HG02642 (cell line): ENCODE results near the gene HTRA1.

ENCODE experiments used
- ATAC-seq: cut with Tn5 transposase; IDR thresholded peaks from one replicate; pipeline ENCODE4 v1.9.1; 2021; ENCODE audit warnings: mild to moderate bottlenecking; ENCODE audit not compliant: unreplicated experiment, poor library complexity

Gene HTRA1

DNA sequence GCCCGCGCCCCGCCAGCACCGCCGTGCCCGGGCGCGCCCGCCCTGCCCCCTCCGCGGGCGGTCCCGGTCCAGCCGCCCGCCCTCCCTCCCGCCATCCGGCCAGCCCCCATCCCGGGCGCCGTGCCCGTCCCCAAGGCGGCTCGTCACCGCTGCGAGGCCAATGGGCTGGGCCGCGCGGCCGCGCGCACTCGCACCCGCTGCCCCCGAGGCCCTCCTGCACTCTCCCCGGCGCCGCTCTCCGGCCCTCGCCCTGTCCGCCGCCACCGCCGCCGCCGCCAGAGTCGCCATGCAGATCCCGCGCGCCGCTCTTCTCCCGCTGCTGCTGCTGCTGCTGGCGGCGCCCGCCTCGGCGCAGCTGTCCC is at the start of gene HTRA1:
Gene HTRA1 (plus strand): TSS at position 187 of the 362 bp plus-strand sequence. CDS start 100 bp downstream, at position 287.
- no peak for ATAC-seq

DNA sequence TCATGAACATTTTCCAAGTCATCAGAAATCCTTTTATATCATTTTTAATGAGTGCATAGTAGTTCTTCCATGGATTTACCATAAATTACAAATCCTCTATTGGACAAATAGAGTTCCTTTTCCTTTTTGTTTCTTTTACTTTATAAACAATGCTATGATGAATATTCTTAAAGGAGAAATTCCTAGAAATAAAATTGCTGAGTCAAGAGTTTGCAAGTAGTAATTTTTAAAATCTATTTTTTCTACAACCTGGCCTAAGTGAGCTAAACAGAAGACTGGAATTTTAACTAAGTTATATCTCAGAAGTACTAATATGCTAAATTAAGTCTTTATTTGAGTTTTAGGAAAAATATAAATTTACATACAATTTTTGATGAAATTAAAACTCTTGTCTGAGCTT is 48.0 kb upstream of the HTRA1 start:
- ATAC-seq: no peak

DNA sequence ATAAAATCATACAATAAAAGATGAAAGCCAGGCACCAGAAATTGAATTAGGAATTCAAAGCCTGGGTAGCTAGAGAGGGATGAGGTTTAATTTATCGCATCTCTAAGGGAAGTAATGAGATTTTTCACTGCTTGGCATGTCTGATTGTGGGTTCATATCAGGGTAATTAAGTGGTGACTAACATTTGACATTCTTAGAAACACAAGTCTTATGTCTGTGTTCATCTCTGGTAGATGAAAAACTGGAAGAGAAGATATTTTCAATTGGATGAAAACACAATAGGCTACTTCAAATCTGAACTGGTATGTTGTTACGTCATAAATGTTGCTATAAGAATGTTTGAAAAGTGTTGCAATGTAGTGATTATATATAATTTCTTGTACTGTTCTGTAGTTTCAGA is 43.7 kb upstream of the HTRA1 start:
- ATAC-seq: no peak

DNA sequence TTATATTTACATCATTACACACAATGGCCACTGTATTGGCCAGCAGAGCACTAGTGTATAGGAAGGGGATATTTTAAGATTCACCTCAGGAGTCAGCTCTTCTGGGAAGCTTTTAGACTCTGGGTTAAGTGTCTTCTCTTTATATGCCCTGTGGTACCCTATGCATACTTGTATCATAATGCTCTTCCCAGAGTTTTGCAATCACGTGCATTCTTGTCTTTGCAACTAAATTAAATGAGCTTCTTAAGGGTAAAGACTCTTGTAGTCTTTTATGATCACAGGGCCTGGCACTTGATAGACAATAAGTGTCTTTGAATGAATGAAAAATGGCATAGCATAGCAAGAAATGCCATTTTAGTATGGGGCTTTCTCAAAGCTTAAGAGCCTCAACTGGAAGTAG is 42.3 kb upstream of the HTRA1 start:
- no peak for ATAC-seq

DNA sequence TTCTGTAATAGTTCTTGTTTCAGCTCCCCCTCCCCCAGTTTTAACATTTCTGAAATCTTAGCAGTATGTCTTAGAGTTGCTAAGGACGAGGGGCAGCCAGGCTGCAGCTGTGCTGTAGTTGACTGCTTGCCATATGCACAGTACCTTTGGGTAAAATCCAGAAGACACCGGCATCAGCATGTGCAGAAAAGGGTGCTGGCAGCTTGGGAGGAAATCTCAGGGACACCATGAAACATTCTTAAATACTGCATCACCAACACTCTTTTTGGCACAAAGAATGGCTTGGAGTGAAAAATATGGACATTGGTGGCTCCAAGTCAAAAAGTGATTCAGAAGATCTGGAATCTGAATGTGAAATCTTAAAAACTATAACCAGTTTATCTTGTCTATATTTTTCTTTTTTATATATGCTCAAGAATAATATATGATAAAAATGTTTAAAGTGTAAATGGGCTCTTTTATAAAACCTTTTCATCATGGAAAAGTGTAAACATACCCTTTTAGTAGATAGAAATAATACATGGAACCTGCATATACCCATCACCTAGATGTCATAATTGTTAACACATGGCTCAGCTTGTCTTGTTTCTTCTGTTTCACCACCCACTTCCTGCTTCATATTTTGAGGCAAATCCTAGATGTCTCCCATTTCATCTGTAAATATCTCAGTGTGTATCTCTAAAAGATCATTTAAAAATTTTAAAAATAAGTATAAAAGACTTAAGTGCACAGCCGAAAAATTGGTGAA is 41.3 kb upstream of the HTRA1 start:
- no peak for ATAC-seq

DNA sequence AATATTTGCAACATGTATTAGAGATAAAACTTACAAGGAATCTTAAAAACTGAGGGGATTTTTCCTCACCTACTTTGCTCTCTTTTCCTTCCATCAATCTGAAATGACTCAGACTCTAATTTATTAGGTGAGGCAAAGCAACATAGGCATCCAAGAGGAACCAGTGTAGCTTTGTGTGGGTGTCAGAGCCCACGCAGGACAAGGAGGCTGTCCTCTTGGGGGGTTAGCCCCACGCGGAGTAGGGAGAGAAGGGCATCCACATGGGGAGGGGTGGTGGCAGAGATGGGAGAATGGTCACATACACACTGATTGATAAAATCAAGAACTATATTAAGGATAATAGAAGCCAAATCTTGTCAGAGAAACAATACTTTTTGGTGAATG is 40.7 kb upstream of the HTRA1 start:
- ATAC-seq: no peak

DNA sequence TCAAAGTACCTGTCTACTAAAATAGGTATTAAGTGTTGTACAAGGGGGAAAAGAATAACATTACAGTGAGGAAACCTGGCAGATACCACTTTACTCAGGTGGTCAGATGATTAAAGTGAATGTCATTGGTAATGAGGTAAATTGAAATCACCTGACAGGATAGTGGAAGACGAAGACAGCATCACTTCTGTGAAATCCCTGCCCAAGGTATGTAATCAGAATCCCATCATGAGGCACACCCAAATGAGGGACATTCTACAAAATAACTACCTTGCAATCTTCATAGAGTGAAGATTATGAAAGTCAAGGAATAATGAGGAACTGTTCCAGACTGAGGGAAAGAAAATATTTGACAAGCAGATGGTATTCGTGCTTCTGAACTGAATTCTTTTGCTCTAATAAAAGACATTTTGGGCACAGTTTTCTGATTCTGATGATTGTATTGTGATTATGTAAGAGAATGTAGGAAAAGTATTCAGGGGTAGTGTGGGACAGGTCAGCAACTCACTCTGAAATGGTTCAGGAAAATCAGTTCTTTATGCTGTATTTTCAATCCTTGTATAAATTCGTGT is 40.2 kb upstream of the HTRA1 start:
- no peak for ATAC-seq

DNA sequence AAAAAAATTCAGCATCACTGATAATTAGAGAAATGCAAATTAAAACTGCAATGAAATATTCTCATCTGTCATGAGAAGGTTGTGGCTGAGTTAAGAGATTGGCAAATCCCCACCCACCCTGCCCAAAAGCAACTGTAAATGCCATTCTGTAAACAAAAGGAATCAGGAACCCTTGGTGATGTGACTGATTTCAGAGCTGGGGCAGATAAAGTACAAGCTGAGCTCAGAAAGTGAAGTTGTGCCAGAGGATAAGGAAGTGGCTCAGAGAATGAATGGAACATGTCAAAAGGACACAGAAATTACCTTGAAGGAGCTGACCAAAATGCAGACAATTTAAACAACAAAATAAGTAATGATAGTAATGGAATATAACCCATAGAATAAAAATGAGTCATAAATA is 39.6 kb upstream of the HTRA1 start:
- no peak for ATAC-seq

DNA sequence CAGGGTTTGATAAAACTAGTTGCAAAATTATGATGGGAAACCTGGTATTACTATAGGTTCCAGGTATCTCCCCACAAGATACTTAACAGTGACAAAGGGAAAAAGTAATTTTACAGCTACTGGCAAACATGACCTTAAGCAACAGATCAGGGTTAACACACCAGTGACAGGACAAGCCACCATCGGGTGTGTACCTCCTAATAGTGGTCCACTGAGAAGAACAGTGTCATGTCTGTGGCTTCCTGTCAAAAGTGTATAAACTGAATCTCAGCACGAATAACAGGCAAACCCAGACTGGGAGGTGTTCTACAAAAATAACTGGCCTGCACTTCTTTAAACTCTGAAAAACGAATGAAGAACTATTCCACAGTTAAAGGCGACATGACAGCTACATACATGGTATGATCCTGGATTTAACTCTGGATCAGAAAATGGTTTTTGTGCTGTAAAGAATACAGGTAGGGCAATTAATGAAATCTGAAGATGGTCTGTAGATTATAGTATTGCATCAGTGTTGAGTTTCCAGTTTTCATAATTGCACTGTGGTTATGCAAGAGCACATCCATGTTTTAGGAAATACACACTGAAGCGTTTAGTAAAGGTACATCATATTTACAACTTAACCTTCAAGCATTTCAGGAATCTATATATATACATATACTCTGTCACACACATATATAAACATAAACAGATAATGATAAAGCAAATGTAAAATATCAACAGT is 38.9 kb upstream of the HTRA1 start:
- no peak for ATAC-seq

DNA sequence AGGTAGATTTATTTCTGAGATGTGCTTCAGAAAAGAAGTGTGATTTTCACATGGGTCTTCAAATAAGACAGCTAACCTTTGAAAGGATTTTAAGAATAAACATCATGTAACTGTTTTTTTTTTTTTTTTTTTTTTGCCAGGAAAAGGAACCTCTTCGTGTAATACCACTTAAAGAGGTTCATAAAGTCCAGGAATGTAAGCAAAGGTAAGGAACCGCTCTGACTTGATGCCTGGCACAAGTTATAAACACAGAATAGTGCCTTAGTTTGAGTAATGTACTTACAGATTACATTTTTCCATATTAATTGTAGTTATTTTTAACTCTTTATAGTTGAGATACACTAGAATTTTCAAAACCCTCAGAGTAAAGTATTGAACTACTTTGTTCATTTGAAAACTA is 37.3 kb upstream of the HTRA1 start:
- no peak for ATAC-seq

DNA sequence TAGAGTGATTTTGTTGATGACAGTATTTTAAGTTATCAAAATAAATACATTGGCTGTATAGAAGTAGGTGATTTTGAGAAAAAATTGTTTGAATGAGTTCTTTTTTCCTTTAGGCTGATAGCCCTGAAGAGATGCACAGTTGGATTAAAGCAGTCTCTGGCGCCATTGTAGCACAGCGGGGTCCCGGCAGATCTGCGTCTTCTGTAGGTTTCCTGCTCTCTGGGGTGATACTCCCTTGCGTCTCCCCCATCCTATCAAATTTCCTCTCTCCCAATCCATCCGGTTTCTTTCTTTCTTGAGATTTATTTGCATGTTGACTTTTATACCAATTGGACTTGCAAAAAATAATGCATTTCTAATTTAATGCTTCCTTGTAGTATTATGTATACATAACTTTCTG is 34.5 kb upstream of the HTRA1 start:
- no peak for ATAC-seq

DNA sequence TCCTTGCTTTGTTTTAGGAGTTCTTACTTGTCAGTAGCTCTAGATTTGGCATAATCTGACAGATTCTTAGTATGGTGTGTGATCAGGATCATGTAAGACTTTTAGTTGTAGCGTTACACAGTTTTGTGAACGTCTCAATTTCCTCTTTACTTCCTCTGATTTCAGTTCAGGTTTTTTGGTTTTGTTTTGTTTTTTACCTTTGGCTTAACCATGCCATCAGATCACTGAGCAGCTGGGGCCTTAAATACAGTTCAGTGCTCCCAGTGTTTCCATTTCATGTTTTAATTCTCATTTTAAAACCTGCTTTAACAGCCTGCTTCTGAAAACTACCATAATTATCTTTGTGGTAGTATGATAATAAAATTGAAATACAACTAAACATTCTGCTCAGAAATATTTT is 34.1 kb upstream of the HTRA1 start:
- no peak for ATAC-seq

DNA sequence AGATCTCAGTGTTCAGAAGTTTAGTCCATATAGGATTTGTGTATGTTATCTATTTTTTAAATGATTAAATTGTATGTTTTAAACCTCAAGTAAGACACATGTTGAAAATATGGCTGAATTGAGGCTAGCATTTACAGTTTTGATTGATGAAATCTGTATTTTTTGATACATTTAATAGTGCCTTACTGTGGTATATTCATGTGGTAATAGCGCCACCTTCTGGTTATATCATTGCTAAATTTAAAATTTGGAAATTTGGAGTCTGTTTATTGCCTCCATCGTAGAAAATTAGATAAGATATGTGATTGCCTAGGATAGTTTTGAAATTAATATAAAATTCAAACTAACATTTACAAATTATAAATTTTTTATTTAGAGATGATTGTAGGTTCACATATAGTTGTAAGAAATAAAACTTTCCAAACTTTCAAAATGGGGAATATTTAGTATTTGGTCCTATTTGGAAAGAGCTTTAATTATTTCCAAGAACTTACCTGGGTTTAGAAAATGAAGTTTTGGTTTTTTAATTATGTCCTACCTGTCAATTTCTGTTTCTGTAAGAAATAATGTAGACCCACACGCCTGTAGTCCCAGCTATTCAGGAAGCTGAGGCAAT is 26.0 kb upstream of the HTRA1 start:
- ATAC-seq: no peak

DNA sequence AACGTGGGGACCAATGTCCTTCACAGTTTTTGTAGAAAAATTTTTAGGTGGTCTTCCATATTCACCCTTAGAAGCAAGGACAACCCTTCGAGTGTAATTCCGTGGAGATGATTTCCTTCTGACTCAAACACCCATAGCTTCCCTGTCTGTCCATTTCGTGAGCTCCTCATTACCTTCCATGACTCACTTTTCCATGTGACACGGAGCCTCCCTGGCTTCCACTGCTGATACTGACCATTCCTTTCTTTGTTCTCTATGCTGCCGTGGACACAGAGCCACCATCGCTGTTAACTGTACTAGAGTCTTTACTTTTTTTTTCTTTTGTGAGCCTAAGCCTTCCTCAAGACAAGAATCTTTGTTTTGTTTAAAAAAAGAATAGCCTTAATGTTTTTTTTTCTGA is 19.4 kb upstream of the HTRA1 start:
- ATAC-seq: no peak

DNA sequence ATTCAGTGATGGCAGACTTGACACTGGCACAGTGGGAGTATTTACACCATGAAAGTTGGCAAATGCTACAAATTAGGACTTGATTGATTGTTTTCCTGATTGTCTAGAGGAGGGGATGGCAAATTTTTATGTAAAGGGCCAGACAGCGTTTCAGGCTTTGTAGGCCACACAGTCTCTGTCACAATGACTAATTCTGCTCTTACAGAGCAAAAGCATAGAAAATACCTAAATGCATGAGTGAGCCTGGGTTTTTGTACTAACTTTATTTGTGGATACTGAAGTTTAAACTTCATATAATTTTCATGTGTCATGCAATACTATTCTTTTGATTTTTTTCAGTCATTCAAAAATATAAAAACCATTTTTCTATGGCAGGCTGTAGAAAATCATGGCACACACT is 15.9 kb upstream of the HTRA1 start:
- ATAC-seq: no peak

DNA sequence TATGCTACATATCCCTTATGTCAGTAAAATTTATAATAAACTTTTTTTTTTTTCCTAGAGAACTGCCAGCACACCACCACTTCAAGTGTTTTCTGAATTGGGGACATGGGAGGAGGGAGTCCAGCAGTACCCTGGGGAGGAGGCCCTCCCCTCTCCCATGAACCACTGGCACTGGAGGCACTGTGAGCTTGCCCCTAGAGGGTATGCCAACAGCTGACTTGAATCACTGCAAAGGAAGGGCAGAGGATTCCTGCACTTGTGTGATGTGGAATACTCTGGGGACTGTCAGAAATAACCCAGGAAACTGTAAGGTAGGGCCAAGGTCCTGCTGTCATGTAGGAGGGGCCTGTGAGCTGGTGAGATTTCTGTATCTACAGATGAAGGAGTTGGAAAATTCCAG is 15.4 kb upstream of the HTRA1 start:
- ATAC-seq: no peak

DNA sequence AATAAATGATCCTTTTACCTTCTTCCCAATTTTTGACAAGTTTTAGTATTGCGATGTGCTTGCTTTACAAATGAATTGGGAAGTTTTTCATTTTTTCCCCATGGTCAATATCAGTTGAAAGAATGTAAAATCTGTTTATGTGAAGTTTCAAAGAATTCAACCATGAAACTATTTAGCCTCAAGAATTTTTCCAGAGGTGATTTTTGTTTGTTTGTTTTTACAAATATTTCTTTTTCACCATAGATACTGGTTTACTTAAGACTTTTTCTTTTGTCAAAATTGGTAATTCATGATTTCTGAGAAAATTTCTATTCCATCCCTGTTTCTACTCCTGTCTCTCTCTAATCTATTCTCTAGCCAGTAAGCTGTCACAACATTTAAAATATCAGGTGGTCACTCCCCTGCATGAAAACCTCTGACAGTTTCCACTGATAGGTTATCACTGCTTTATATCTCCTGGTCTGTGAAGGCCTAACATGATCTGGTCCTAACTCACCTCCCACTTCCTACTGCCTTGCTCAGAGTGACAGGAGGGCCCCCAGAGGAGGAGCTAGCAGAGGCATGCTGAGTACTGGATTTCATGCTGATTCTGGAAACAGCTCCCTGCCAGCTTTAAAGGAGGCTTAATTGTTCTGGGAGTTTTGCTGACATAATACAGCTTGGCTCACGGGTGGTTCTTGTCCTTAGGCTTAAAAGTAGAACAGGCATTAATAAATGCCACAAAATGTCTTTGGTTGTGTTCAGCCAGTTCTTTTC is 14.5 kb upstream of the HTRA1 start:
- ATAC-seq: no peak

DNA sequence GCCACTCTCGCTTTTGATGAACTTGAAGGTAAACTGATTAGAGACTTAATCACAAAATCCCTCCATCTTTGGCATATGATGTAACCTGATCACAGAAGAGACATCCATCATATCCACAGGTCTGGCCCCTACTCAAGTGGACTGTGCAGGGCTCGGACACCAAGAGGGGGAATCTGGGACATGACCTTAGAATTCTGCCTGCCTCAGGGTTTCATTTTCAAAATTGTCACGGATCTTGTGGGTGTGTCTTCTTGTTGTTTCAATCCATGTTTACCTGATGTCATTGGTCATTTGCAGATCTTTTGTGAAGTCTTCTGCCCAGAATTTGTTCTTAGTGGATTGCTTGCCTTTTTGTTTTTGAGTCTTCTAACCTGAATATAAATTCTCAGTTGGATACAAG is 12.8 kb upstream of the HTRA1 start:
- ATAC-seq: no peak

DNA sequence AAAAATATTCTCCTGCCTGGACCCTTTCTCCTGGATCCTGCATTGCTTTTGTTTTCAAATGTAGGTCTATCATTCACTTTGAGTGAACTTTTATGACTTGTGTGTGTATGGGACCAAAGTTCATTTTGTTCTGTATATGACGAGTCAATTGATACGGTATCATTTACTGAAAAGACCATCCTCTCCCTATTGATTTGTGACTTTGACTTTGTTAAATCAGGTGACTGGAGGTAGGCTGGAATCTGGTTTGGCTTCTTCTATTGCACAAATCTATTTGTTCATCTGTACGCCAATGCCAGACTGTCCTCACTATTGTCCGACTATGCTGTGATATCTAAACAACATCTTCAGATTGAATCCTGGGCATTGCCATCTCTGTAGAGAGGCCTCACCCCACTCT is 12.2 kb upstream of the HTRA1 start:
- ATAC-seq: no peak

DNA sequence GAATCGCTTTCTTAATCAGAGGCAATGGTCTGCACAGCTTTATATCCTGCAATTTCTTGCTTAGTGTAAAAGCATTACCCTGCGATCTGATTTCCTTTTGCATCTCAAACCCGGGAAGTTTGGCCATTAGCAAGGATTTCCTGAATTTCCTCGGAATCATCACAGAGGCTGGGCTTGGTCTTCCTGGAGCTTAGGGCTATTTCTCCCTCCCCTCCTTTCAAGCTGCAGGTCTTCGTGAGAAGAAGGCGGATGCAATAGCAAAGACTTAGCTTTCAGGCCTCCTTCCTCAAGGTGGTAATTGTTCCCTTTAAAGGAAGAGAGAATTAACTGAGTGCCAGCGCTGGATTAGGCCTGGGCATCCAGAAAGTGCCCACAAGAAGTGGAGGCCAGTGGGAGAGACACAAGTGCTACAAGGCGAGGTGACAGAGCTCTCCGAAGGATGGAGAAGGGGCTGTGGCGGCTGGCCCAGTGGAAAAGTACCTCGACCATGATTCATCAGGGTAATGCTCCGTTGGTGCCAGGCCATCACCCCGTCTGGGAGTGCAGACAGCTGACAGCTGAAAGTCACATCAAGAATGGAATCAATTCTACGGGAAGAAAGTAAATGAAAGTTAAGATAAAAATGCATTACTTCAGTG is 10.9 kb upstream of the HTRA1 start:
- ATAC-seq: no peak
